HG02840 (cell line): ENCODE measurements around the gene VAC14.
A peak's percentile ranks its signal among the peaks of the same experiment; 100 is the strongest.
"Not testable (repeated sequence)": the region's sequence is repeated elsewhere in the genome, so short reads cannot be mapped to it uniquely, and the experiment has no call there.

Experiments
- ATAC-seq: cut with Tn5 transposase; IDR thresholded peaks from one replicate; pipeline ENCODE4 v1.9.1; 2021; ENCODE audit warnings: mild to moderate bottlenecking, moderate library complexity, moderate number of reproducible peaks; ENCODE audit not compliant: unreplicated experiment, low FRiP score

Gene VAC14

DNA sequence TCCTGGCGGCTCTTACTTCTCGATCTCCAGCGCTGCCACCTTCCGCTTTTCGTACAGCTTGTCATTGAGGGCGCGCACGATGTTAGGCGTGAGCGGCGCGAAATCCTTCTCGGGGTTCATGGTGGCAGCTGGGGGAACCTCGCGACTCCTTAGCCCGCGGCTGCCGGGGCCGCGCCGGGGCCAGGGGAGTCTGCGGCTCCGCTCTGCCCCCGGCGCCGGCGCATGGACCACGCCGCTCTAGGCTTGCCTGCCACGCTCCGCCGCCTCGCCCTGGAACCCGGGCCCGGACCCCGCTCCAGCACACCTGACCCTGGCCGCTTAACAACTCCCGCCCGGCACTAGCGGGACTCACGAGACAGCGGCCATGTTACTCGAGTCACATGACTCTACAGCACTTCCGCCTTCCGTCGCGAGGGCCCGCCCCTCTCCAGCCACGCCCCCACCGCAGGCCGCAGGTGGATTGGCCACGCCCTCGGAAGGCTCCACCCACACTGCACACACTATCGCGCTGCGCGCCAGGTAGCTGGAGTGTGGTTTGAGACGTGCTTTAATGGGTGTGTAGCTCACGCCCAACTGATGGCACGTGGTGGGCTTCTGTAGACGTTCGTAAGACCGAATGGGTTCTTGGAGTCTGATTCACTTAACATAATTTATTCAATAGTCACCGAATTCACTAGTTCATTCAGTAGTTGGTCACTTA, at the start of gene VAC14:
Gene VAC14 (minus strand): TSS at position 378 of the 700 bp plus-strand sequence. CDS start 258 bp downstream, at position 120.
- peak; percentile 92 for ATAC-seq

DNA sequence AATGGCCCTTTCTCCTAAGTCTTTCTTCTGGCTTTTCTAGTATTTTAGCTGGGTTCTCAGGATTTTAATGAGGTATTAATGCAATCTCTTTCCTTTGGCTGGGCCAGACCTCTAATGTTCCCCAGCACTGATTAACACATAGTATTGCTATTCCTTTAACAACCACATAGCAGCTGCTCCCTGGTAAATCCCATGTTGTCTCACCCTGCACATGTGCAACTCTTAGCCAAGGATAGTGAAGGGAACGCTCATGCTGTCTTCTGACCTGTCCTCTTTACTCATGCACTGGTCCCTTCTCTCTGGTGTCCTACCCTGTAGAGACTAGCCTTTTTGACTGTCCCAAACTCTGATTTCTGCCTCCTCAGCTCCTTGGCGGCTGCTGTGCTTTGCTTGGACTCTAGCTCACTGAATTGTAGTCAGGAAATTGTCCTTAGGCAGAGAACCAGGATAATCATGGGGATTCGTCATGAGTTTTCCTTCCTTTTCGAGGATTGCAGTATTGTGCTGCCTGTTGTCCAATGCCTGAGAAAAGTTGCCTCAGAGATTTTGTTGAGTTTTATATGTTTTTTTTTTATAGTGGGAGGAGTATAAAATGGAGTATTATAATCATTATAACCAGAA, 22.6 kb upstream of the VAC14 start:
- ATAC-seq = not testable (repeated sequence)

DNA sequence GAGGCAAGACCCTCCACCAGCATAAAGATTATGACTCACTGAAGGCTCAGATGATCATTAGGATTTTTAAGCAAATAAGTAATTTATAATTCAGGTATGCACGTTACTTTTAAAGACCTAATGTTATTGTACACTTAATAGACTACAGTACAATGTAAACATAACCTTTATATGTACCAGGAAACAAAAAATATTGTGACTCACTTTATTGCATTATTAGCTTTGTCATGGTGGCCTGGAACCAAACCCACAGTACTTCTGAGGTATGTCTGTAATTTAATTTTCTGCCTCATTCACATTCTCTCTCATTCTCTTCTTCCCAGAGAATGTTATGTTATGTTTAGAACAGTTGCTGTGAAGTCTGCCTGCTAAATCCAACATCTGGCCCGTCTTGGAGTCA, 21.8 kb upstream of the VAC14 start:
- ATAC-seq = not testable (repeated sequence)

DNA sequence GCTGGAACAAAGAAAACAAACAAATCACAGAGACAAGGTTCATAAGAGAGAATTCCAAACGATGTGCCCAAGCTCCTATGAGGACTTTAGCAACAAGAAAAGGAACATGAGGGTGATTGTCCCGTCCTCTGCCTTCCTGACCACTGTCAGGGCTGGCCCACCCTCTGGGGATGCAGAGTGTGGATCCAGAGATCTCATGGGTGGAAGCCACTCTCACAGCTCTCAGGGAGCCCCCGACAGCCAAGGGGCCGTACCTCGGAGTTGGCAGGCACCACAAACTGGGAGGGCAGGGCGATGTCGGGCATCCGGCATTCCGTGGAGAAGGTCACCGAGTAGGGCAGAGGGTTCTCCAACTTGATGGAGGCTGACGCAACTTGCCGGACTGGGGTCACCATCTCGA, 17.1 kb upstream of the VAC14 start:
- ATAC-seq = not testable (repeated sequence)

DNA sequence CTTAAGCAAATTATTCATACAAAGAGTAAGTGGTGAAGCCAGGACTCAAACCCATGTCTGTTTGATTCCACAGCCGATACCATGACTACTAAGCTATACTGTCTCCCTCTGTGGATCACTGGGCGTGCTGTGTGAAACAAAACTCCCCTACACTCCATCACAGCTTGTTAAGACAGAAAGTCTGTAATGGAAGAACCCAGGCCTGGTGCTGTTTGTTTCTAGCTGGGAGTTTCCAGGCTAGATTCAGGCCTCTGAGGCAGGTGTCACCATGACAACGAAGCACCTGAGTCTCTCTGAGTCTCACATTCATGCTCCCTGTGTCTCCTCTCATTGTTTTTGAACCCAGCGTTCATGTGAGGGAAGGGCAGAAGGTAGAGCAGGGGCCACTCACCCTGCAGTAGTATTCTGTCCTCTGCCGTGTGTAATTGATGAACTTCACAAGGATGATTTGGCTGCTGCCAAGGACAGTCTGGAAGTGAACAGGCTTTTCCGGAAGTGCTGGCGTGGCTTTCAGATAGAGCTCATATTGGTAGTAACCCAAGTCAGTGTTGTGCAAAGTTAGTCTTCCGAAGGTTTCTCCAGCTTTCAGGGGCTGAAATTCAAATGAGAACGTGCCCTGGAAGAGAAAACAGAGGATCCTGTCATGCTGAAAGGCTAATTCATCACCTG, 8.6 kb upstream of the VAC14 start:
- no peak for ATAC-seq

DNA sequence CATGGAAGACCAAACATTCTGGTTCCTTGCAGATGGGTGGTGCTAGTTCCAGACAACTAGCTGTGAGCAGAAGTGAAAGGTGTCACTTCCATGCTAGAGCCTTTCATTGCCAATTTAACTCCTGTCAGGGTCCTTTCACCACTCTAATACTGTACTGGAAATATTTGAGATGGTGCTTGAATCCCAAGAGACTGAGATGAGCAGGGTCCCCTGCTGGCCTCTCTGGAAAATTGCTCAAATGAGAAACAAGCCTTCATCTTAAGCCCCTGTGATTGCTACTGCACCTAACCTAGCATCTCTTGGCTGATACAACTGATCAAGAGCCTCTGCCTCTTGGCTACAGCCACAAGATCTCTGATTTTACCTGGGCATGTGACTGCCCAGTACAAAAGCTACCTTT, 7.4 kb upstream of the VAC14 start:
- no peak for ATAC-seq

DNA sequence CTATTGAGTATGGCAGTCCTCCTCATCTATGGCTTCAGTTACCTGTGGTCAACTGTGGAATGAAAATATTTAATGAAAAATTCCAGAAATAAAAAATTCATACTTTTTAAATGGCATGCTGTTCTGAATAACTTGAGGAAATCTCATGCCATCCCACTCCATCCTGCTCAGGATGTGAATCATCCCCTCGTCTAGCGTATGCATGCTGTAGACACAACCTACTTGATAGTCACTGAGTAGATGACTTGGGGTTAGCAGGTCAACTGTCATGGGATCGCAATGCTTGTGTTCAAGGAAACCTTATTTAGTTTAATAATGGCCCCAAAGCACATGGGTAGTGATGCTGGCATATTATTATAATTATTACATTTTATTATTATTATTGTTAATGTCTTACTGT, 4.8 kb upstream of the VAC14 start:
- ATAC-seq = no peak

DNA sequence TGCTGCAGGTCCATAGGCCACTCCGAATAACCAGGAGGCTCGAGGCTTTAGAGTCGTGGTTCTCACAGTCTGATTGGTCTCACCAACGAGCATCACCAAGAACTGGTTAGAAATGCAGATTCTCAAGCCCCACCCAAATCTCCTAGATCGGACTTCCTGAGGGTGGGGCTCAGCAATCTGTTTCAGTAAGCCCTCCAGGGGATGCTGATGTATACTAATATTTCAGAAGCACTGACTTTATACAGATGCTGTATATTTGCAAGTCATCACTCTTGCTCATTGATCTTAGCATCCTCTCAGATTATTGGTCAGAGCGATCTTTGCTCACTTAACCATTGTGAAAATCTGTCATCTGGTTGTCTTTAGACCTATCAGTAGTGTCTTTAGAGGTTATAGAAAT, 4.4 kb upstream of the VAC14 start:
- no peak for ATAC-seq

DNA sequence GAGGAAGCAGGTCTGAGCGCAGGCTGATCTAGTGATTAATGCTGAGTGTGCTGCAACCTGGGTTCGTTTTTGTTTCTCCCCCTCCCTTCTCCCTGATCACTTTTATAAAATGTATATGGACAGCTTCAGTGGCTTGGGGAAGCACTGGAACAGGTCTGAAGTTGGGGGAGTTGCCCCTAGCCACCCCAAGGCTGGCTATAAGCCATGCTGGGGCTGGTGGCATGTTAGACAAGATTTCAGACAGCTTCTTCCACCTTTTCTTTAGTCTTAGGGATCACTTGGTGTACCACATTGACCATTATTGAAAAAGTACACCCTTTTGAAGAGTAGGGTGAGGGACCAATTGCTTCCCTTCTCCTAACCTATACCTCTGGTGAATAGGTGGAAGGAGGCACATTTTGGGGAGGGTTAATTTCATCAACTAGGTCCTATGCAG, 3.8 kb upstream of the VAC14 start:
- no peak for ATAC-seq

DNA sequence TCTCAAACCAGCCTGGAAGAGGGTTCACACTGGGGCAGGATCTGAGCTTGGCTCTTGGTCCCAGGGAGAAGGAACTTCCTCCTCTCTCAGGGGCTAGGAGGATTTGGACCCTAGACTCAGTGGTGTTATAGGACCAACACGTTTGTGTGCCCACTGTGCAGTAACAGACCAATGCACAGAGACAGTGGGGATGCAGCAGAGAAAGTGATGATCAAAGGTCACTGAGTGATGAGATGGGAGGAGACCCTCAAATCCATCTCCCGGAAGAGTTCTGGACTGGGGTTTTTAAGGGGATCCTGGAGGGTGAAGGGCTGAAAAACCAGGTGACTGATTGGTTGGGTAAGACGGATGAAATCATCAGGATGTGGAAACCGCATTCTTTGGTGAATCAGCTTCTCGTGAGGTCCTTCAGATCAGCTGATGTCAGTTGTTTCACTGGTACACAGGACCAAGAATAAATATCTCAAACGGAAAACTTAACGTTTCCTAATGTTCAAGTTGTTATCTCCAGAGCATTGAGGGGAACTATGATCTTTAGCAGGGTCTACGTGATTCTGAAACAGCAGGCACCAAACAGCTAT, 3.3 kb upstream of the VAC14 start:
- no peak for ATAC-seq

DNA sequence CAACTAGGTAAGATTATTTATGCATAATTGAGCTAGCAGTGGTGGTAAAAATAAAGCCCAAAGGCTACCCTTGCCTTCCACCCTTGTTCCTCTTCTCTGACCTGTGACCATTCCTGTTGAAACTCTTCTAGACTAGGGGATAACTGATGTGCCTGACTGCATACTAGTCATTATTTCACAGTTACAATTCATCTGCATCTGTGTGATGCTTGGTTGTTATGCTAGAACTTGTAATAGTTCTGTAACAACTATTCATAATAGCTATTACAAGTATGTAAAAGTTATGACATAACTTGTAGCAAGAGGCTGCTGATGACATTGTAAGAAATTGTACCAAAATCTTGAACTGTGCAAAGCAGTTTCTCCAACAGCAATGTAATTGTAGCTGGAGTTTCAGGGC, 2.4 kb upstream of the VAC14 start:
- ATAC-seq = no peak

DNA sequence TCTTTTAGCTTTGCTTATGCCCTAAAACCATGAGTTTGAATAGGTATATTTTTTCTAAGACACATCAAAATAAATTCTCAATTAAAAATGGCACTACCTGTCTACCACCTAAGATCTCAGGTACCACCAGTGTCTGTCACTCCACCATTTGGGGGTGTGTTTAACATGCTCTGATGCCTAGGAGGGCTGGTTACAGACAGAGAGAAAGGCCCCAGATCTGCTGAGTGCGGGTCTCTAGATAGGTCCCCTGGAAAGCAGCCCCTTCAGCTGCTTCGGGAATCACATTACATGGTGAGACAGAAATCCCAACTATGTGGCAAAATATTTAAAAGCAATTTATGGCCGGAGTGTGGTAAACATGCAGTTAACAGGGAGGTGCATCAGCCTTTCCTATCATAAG, 653 bp upstream of the VAC14 start:
- no peak for ATAC-seq

DNA sequence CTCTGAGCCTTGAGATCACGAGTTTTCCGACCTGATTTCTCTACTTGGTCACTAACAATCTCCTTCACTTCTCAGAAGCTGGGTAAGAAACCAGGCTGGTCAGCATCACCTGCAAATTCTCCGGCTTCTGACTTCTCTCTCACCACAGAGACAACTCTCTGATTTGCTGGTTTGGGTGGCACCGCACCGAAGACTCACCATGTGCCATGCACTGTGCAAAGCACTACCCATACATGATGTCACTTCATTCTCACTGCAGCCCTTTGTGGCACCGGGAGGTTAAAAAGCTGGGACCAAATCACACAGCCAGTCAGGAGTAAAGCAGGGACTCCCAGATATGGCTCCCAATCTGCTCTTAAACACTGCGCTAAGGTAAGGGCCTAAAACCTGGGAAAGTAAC, 647 bp downstream of the VAC14 start:
- no peak for ATAC-seq

DNA sequence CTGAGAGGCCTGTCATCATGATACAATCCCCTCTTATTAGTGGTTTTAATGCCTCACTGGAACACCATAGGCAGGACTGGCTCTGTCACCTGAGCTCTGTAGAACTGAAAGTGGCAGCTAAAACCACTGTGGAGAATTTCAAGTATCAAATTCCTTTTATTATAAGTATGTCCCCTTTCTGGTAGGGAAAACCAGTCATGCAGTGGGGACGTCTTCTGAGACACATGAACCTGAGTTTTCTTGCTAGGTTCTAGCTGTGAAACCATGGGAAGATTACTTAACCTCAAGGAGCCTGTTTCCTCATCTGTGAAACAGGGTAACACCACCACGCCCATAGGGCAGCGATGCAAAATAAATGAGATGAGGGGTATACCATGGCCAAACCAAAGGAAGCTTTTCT, 4.7 kb downstream of the VAC14 start:
- ATAC-seq = no peak

DNA sequence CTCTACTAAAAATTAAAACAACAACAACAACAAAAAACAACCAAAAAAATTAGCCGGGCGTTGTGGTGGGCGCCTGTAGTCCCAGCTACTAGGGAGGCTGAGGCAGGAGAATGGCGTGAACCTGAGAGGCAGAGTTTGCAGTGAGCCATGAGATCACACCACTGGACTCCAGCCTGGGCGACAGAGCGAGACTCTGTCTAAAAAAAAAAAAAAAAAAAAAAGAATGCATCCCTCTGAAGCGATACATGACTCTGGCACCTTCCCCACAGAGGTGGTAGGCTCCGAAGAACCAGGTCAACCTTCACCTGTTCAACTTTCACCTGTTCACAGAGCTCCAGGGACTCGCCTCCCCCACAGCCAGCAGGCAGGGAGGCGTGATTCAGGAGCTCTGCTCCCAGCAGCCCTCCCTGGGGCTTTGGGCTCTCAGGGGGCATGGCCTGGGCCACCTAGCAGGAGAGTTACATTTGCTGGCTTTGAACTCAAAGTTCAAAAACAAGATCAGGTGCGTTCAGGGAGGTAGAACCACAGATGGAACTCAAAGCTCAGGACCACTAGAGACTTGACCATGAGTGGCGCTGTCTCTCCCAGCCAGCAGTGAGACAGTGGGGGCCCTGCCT, 5.6 kb downstream of the VAC14 start:
- ATAC-seq = no peak

DNA sequence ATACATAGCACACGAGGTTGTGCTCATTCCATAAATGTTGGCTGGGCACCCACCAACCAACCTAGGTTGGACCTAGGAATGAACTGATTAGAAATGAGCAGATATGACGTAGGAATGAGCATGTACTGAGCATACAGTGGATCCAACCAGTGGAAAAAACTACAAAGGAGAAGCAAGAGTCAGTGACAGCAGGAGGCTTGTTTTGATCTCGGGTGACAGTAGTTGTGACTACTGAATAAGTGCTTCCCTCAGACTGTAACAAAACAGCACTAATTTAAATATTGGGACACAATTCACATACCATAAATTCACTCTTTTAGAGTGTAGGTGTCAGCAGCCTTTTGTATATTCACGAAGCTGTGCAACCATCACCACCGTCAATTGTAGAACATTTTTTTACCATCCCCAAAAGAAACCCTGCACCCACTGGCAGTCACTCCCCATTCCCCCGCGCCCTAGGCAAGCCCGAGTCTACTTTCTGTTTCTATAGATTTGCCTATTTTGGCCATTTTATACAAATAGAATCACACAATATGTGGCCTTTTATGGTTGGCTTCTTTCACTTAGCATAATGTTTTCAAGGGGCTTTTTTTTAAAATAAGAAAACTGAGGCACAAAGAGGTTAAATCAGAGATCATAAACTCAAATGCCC, 7.0 kb downstream of the VAC14 start:
- no peak for ATAC-seq

DNA sequence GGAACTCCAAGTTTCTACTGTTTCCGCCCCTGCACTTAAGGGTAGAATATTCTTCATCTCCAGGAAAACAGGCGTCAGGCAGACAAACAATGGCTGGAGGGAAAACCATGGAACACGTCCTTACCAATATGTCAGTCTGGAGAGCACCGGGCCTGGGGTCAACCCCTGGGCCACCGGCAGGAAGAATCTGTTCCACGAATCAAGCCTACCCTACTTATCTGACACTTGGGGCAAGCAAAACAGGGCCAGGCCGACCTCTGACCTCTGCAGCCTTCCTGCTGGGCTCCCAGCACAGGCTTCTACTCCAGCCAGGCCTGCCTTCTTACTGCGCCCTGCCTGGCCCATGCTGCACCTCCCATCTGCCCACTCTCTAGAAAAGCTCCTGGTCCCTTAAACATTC, 10.1 kb downstream of the VAC14 start:
- no peak for ATAC-seq

DNA sequence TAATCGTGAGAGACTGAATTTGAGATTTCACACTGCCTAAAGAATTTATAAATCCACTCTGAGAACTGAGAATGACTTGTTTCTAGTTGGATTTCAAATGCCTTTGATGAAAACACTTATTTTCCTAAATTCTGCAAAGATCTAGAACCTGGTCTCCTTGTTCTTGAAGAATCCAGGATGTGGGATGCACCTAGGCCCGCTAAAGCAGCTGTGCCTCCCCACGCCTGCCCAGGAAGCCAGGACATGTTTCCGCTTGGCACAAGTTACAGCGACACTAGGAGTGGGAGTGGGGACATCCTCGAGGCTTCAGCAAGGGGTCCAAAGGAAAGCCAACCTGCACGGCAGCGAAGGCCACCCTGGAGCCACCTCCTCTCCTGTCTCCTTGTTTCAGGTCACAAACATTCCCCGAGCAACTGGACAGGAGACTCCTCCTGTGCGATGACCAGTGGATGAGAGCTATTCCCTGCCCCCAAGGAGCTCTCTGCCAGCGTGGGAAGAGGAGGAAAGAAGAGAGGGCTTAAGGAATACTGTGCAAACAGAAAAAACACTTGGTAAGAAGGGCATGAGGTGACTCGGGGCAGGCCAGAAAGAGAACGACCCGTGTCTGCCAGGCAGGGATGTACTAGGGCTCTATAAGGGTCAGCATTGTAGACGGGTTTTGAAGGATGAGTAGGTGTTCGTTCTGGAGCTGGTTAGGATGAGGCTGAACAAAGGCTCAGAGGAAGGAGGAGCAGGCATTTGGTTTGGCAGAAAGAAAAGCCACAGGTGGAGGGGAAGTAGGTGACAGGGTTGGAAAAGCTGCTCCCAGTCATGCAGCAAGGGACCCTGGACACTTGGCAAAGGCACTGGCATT, 11.1 kb downstream of the VAC14 start:
- no peak for ATAC-seq
